Endothelial cell of umbilical vein (primary cell): ENCODE measurements around the gene PLEKHO1. TPM values are rescaled to one million over a fixed set of nuclear protein-coding genes. Genes with fewer than 3 reads are reported as not detected.
"Not testable (repeated sequence)": the region's sequence is repeated elsewhere in the genome, so short reads cannot be mapped to it uniquely, and the experiment has no call there.

Experiments
- BruUV-seq: library from RNA; stranded (reverse); fragments of 400-500 nt; replicated peaks from 2 replicates; lab custom pipeline; 2021; lab: Mats Ljungman, UMichigan
- CTCF ChIA-PET: fragments of 300-600, 350-600 bp; sonication (Branson Sonifier 250); formaldehyde crosslinking; loops from one replicate; lab custom pipeline; 2021; ENCODE audit warnings: antibody characterized with exemption, inconsistent platforms; lab: Charles Lee
- POLR2A ChIA-PET: fragments of 300-600, 350-600 bp; sonication (Branson Sonifier 250); formaldehyde crosslinking; loops from one replicate; lab custom pipeline; 2021; ENCODE audit warnings: antibody characterized with exemption, inconsistent platforms; lab: Charles Lee
- DNase-seq: peaks from one replicate; pipeline ENCODE4 v3.0.0-alpha.2; 2011; ENCODE audit warnings: low read depth, low spot score
- FAIRE-seq: peaks from 2 replicates; lab custom pipeline; 2011; peaks lifted over from hg19 to GRCh38; lab: Jason Lieb, UNC
- H2AFZ ChIP-seq: 2 replicates; pipeline ENCODE4 v1.6.0; 2012; ENCODE audit warnings: low read depth, low read length, control low read depth, inconsistent platforms
- H3K27ac ChIP-seq: 2 replicates; pipeline ENCODE4 v1.5.1; 2011; ENCODE audit warnings: low read depth, mild to moderate bottlenecking, control low read depth, low read length, moderate library complexity; ENCODE audit not compliant: insufficient read depth
- H3K27me3 ChIP-seq, 2 experiments: 2 replicates each; pipeline versions ENCODE4 v1.6.0 to v1.6.1; 2011; ENCODE audit warnings: low read length in 2 of 2, mixed read lengths in 1 of 2; ENCODE audit not compliant: control insufficient read depth in 2 of 2, insufficient read depth in 2 of 2
- H3K36me3 ChIP-seq, 2 experiments: 2 replicates in 1 of 2; 3 replicates in 1 of 2; pipeline ENCODE4 v1.5.1; 2011; ENCODE audit warnings: low read length in 2 of 2, mild to moderate bottlenecking in 1 of 2, moderate library complexity in 1 of 2; ENCODE audit not compliant: control insufficient read depth in 2 of 2, insufficient read depth in 2 of 2; ENCODE audit errors: extremely low read depth in 1 of 2
- H3K4me1 ChIP-seq: 3 replicates; pipeline ENCODE4 v1.5.1; 2011; ENCODE audit warnings: mild to moderate bottlenecking, low read length; ENCODE audit not compliant: control insufficient read depth, insufficient read depth; ENCODE audit errors: extremely low read depth
- H3K4me2 ChIP-seq: 2 replicates; pipeline ENCODE4 v1.6.1; 2011; ENCODE audit warnings: low read length, control low read depth, mixed read lengths; ENCODE audit not compliant: insufficient read depth
- H3K4me3 ChIP-seq, 3 experiments: fragments of 200-600 bp in 1 of 3; sonication (generic), shearing (Covaris generic) in 1 of 3; replicated peaks in 1 of 3; 2 replicates each; pipeline ENCODE4 v1.5.1; 2011 to 2016; ENCODE audit warnings: control low read depth in 3 of 3, low read length in 3 of 3, mild to moderate bottlenecking in 2 of 3, inconsistent platforms in 1 of 3, low read depth in 1 of 3, moderate library complexity in 1 of 3; ENCODE audit not compliant: insufficient read depth in 1 of 3
- H3K79me2 ChIP-seq: 2 replicates; pipeline ENCODE4 v1.6.0; 2012; ENCODE audit warnings: low read length, inconsistent platforms; ENCODE audit not compliant: control insufficient read depth, insufficient read depth
- H3K9ac ChIP-seq: replicated peaks from 2 replicates; pipeline ENCODE3; 2011; ENCODE audit warnings: low read length, control low read depth; ENCODE audit not compliant: insufficient read depth; ENCODE audit errors: extremely low read depth
- H3K9me1 ChIP-seq: replicated peaks from 3 replicates; pipeline ENCODE4 v1.6.0; 2011; ENCODE audit warnings: mild to moderate bottlenecking, low read length; ENCODE audit not compliant: control insufficient read depth, insufficient read depth; ENCODE audit errors: extremely low read depth
- H3K9me3 ChIP-seq: replicated peaks from 2 replicates; pipeline ENCODE4 v1.5.1; 2012; ENCODE audit warnings: low read length, inconsistent platforms; ENCODE audit not compliant: control insufficient read depth, insufficient read depth
- H4K20me1 ChIP-seq: replicated peaks from 2 replicates; pipeline ENCODE3; 2011; ENCODE audit warnings: mild to moderate bottlenecking, low read length; ENCODE audit not compliant: control insufficient read depth, insufficient read depth; ENCODE audit errors: extremely low read depth
- CTCF ChIP-seq, 2 donors: IDR thresholded peaks; 1 replicate in 1 of 2; 2 replicates in 1 of 2; pipeline ENCODE4 v1.5.1; 2011; ENCODE audit warnings: low read length in 2 of 2, mild to moderate bottlenecking in 2 of 2, moderate library complexity in 2 of 2, control low read depth in 1 of 2, inconsistent platforms in 1 of 2, low read depth in 1 of 2; ENCODE audit not compliant: insufficient read depth in 1 of 2; ENCODE audit errors: extremely low read depth in 1 of 2
- EZH2 ChIP-seq: IDR thresholded peaks from 2 replicates; pipeline ENCODE4 v1.6.1; 2012; ENCODE audit warnings: borderline replicate concordance, low read depth, mild to moderate bottlenecking, moderate library complexity, low read length, inconsistent platforms; ENCODE audit not compliant: severe bottlenecking
- FOS ChIP-seq: IDR thresholded peaks from 2 replicates; pipeline ENCODE4 v1.6.1; 2011; ENCODE audit warnings: mild to moderate bottlenecking, low read length, moderate library complexity, borderline replicate concordance; ENCODE audit not compliant: insufficient read depth
- GATA2 ChIP-seq: IDR thresholded peaks from 2 replicates; pipeline ENCODE4 v1.7.0; 2011; ENCODE audit warnings: low read depth, mild to moderate bottlenecking, moderate library complexity, mixed read lengths, low read length; ENCODE audit not compliant: insufficient read length, insufficient read depth
- JUN ChIP-seq: IDR thresholded peaks from 2 replicates; pipeline ENCODE4 v1.6.1; 2011; ENCODE audit warnings: borderline replicate concordance, low read depth; ENCODE audit not compliant: insufficient read length, insufficient read depth
- MAX ChIP-seq: IDR thresholded peaks from 2 replicates; pipeline ENCODE4 v1.6.1; 2011; ENCODE audit not compliant: insufficient read depth, insufficient read length
- MYC ChIP-seq: IDR thresholded peaks from one replicate; pipeline ENCODE4 v1.6.1; 2011; ENCODE audit warnings: mild to moderate bottlenecking, low read depth, low read length
- POLR2A ChIP-seq: IDR thresholded peaks from 2 replicates; pipeline ENCODE4 v1.6.1; 2012; ENCODE audit warnings: low read depth, mild to moderate bottlenecking, control low read depth, low read length
- POLR2AphosphoS5 ChIP-seq: IDR thresholded peaks from 2 replicates; pipeline ENCODE4 v1.6.1; 2012; ENCODE audit warnings: low read depth, mild to moderate bottlenecking, control low read depth, low read length, moderate library complexity; ENCODE audit not compliant: insufficient read depth
- dilution Hi-C: fragments of 300-500 bp; cut with MboI; formaldehyde crosslinking; loops from one replicate; pipeline ENCODE4 v1.15.0; 2019; ENCODE audit warnings: low sequenced_read_pairs; ENCODE audit not compliant: extremely low pct_ligation_motif_present
- intact Hi-C: fragments of 100-400 bp; cut with micrococcal nuclease; formaldehyde crosslinking; loops from one replicate; pipeline ENCODE4 v1.10.0; 2022
- polyA plus RNA-seq, 4 experiments: library from polyadenylated mRNA; depleted of rRNA in 3 of 4; stranded (reverse) in 3 of 4; unstranded in 1 of 4; fragments of >200 nt; gene quantifications; 2 replicates each; pipeline versions ENCODE4 v1.2.1 to v1.2.3, GENCODE V29; 2011 to 2012; ENCODE audit warnings: missing spikeins in 1 of 4
- total RNA-seq: library from RNA; stranded (reverse); gene quantifications from 2 replicates; pipeline ENCODE4 v1.2.3, GENCODE V29; 2021

PLEKHO1 gene
- total and polyA plus RNA-seq, 2 donors (not counting 3 experiments of a cell fraction or from before 2014, with no cell fraction given) = 59.8 to 101 TPM

- no peaks in the 10 kb centered on the region for H3K9me3 ChIP-seq
- H3K36me3 ChIP-seq = no peaks in the 10 kb centered on the region
- H3K4me1 ChIP-seq = no peaks in the 10 kb centered on the region
- no peak overlapping the region for H3K27ac ChIP-seq
- H3K9me1 ChIP-seq = no peaks in the 10 kb centered on the region
- no peak overlapping the region for H2AFZ ChIP-seq
- POLR2A ChIA-PET = no interaction called here
- peaks cover 0 to 2% of the 10 kb centered on the region in 2 experiments for H3K27me3 ChIP-seq
- no TSS peak for BruUV-seq
- H3K4me2 ChIP-seq = no peak overlapping the region
- H3K9ac ChIP-seq = no peak overlapping the region
- CTCF ChIA-PET = interaction anchor here (1.1 to 2.2 kb wide), 2 partner anchors 20 to 24 kb away, joined by 3 to 9 read pairs; no protein-coding TSS in a partner anchor
- TF ChIP-seq POLR2A = no peak
- no peak for TF ChIP-seq JUN
- no peak for TF ChIP-seq MYC
- TF ChIP-seq CTCF (IDR thresholded peaks at IDR 0.05; ENCODE audit: extremely low read depth in 1 of 2, insufficient read depth in 1 of 2, low read depth in 1 of 2, low read length in 2 of 2) = no peak
- TF ChIP-seq GATA2 = no peak
- TF ChIP-seq EZH2 = no peak
- TF ChIP-seq MAX = no peak
- no peak for TF ChIP-seq FOS
- no peak for TF ChIP-seq POLR2AphosphoS5
- H3K4me3 ChIP-seq = no peak overlapping the region
- intact Hi-C loops = no loop called here
- no peaks in the 10 kb centered on the region for H4K20me1 ChIP-seq
- no peaks in the 10 kb centered on the region for H3K79me2 ChIP-seq
- DNase-seq (no peak), FAIRE-seq (no peak)
- dilution Hi-C loops = no loop called here
These were observed 57.7 kb downstream of the PLEKHO1 start for GRCh38 chr1:150207281-150207971.

GRCh38 chr1:150208460-150208859, 58.7 kb downstream of the PLEKHO1 start:
- intact Hi-C loops, H3K79me2 ChIP-seq, dilution Hi-C loops, BruUV-seq, FAIRE-seq, H3K4me3 ChIP-seq, DNase-seq, POLR2A ChIA-PET, H3K36me3 ChIP-seq, H3K27ac ChIP-seq, H3K4me2 ChIP-seq, H4K20me1 ChIP-seq, H3K9ac ChIP-seq, H3K27me3 ChIP-seq, H3K9me3 ChIP-seq, H3K4me1 ChIP-seq, H3K9me1 ChIP-seq, H2AFZ ChIP-seq: not testable (repeated sequence)
- CTCF ChIA-PET = interaction anchor here (1.1 to 2.2 kb wide), 2 partner anchors 21 to 25 kb away, joined by 3 to 9 read pairs; no protein-coding TSS in a partner anchor
